Measurements from ENCODE around the gene SIRT2. TPM values are rescaled to one million over a fixed set of nuclear protein-coding genes. Genes with fewer than 3 reads are reported as not detected.

Gene SIRT2
- total RNA-seq, 1 donor from 2014 or later, result 28.3 TPM

DNA sequence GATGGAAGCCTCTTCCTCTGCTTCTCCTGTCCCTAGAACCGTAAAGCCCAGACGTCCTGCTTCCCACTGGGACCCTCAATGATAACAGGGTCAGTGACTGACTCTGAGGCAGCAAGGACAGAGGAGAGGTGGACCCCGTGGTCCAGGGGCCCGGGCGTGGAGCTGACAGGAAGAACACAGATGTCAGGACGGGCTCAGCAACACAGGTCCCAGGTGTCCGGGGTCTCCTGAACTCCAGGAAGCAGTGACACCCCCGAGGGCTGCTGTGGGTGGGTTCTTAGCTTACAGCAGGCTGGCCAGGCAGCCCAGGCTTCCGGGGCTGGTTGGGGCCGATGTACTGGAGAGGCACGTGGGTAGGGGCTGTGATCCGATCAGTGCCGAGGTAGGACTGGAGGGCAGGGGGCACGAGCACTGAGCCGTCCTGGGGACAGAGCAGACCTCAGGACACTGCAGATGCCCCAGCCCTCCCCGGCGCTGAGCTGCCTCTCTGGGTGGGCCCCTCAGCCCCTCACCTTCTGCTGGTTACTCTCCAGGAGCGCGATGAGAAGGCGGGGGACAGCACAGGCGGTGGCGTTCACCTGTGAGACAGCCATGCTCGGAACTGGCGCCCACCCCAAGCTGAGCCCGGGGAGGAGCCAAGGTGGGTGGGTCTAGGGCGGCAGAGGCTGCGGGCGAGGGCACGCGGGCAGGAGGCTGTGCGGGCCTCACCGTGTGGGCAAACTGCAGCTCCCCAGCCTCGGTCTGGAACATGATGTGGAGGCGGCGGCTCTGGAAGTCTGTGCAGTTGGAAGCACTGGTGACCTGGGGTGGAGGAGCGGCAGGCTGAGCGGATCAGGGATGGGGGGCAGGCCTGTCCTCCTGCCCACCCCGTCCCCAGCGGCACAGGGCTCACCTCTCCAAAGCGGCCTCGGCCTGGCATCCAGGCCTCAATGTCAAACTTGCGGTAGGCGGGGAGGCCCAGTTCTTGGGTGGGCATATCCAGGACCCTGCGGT is 16.2 kb upstream of the SIRT2 start:
- no peak overlapping the region for H3K27ac Mint-ChIP-seq
- H3K27me3 Mint-ChIP-seq (ENCODE audit: insufficient read depth), result no peaks in the 10 kb centered on the region
- H3K4me1 Mint-ChIP-seq (ENCODE audit: low read depth), result peaks cover 8% of the 10 kb centered on the region
- no peak overlapping the region for H3K4me3 Mint-ChIP-seq
- H3K36me3 Mint-ChIP-seq (ENCODE audit: low read depth), result peaks cover 3% of the 10 kb centered on the region
- no peaks in the 10 kb centered on the region for H3K9me3 Mint-ChIP-seq
- no peak for DNase-seq (ENCODE audit: low spot score)
- intact Hi-C loops (cut with micrococcal nuclease), result no loop called here

DNA sequence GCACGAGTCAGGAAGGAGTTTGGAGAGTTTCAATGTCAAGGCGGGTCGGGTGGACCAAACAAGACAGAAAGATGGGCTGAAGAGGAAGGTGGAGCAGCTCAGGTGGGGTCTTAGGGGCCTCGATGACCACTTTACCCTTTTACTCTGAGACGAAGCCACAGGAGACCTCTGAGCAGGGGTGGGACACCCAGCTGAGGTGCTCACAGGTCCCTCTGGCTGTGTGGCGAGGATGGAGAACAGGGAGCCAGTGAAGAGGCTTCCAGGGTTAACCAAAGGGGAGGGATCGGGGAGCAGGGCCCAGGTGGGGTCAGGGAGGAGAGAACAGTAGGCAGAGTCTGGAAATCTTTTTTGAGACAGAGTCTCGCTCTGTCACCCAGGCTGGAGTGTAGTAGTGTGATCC is 14.5 kb upstream of the SIRT2 start:
- no peaks in the 10 kb centered on the region for H3K27me3 Mint-ChIP-seq (ENCODE audit: insufficient read depth)
- no peak for DNase-seq (ENCODE audit: low spot score)
- H3K27ac Mint-ChIP-seq, result no peak overlapping the region
- no peak overlapping the region for H3K4me3 Mint-ChIP-seq
- peaks cover 4% of the 10 kb centered on the region for H3K36me3 Mint-ChIP-seq (ENCODE audit: low read depth)
- H3K9me3 Mint-ChIP-seq, result no peaks in the 10 kb centered on the region
- H3K4me1 Mint-ChIP-seq (ENCODE audit: low read depth), result peaks cover 8% of the 10 kb centered on the region
- intact Hi-C loops (cut with micrococcal nuclease), result no loop called here

DNA sequence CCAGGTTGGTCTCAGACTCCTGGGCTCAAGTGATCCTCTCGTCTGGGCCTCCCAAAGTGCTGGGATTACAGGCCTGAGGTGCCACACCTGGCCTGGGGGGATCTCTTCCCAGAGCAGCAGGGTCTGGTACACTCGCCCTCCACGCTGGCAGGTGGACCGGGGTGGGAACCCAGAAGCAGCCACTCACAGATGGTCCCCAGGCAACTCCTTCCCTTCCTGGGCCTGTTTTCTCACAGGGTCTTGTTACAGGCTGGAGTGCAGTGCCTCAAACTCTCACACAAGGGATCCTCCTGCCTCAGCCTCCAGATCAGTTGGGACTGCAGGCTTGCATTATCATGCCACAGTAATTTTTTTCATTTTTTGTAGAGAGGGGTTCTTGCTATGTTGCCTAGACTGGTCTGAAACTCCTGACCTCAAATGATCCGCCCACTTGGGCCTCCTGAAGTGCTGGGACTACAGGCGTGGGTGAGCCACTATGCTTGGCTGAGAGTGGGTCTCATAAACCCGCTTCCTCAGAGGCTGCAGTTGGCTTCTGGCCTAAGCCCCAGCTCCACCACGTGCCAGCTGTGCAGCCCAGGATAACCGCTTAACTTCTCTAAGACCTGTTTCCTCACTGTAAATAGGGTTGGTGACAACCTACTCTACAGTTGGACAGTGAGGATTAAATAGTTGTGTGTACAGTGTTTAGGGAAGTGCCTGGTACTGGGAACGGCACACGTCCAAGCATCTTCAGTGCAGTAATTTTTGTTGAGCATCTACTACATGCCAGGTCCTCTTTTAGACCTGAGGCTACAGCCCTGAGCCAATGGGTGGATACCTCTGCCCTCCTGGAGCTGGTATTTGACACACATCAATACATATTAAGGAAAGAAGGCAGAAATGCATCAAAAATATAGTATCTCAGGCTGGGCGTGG is 13.4 kb upstream of the SIRT2 start:
- Mint-ChIP-seq H3K27ac (peak overlapping the region; percentile 61), H3K4me3 (no peak overlapping the region), H3K27me3 (ENCODE audit: insufficient read depth) (no peaks in the 10 kb centered on the region), H3K9me3 (no peaks in the 10 kb centered on the region), H3K4me1 (ENCODE audit: low read depth) (peaks cover 9% of the 10 kb centered on the region), H3K36me3 (ENCODE audit: low read depth) (peaks cover 10% of the 10 kb centered on the region)
- intact Hi-C loops (cut with micrococcal nuclease), result no loop called here
- DNase-seq (ENCODE audit: low spot score), result no peak

DNA sequence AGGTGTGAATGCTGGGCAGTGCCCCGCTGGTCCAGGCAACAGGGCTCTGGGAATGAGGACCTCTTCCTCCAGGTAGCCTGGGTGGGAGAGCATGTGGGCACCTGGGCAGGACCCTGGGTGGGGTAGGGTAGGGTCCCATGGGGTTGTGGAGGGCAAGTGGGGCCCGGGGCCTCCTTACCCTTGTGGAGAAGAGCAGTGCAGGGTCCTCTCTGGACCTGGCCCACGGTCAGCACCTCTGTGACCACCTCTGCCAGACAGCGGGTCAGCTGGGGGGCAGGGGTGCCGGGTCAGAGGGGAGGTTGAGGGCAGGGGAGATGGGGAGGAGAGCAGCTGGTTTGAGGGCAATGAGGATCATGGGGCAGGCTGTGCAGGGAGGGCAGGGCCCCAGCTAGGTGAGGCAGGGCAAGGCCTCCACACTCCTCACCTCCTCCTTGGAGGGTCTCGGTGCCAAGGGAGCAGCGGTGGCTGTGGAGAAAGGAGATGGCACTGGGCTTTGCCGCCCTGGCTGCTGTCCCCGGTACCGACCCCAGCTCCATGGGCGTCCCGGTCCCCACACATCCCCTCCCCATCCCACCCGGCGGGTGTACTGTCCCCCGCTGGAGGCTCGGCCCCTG is 12.1 kb upstream of the SIRT2 start:
- Mint-ChIP-seq H3K4me1 (ENCODE audit: low read depth) (peaks cover 12% of the 10 kb centered on the region), H3K9me3 (no peaks in the 10 kb centered on the region), H3K27me3 (ENCODE audit: insufficient read depth) (no peaks in the 10 kb centered on the region), H3K4me3 (no peak overlapping the region), H3K36me3 (ENCODE audit: low read depth) (peaks cover 19% of the 10 kb centered on the region), H3K27ac (no peak overlapping the region)
- DNase-seq (ENCODE audit: low spot score), result no peak
- intact Hi-C loops (cut with micrococcal nuclease), result no loop called here

DNA sequence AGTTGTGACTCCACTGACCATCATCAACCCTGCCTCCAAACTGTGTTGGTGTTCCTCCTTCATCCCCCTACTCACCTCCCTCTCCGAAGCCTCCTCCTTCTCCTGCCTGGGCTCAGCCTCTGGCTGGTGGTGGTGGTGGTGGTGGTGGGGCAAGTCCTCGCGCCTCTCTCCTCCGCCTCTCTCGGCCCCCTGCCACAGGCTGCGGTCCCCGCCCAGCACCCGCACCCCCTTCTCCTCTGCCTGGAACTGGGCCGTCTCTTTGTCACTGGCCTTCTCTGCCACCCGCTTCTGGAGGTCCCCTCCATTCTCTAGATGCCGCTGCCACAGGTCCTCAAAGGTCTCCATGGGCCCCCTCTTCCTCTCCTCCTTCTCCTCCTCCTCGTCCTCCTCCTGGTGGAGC is 11.1 kb upstream of the SIRT2 start:
- no peak for DNase-seq (ENCODE audit: low spot score)
- Mint-ChIP-seq H3K4me3 (no peak overlapping the region), H3K27me3 (ENCODE audit: insufficient read depth) (no peaks in the 10 kb centered on the region), H3K4me1 (ENCODE audit: low read depth) (peaks cover 12% of the 10 kb centered on the region), H3K9me3 (no peaks in the 10 kb centered on the region), H3K36me3 (ENCODE audit: low read depth) (peaks cover 23% of the 10 kb centered on the region), H3K27ac (no peak overlapping the region)
- intact Hi-C loops (cut with micrococcal nuclease), result no loop called here

DNA sequence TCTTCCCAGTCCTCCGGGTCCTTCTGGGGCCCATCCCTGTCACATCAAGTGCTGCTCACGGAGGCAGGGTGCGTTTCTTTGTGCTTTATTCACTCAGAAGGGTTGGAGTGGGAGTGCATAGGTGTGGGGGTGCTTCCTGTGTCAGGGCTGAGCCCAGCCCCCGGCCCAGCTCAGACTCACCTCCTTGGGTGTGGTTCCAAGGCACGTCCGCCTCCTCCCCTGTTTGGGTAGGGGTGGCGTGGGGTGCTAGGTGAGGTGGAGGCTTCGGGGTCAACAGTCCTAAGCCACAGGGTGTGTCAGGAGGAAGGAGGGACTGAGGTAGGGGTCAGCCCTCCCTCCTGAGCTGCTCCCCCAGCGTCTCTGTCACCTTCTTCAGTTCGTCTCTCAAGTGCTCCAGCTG is 9.5 kb upstream of the SIRT2 start:
- Mint-ChIP-seq H3K4me3 (no peak overlapping the region), H3K27me3 (ENCODE audit: insufficient read depth) (no peaks in the 10 kb centered on the region), H3K4me1 (ENCODE audit: low read depth) (peaks cover 18% of the 10 kb centered on the region), H3K27ac (no peak overlapping the region), H3K9me3 (no peaks in the 10 kb centered on the region), H3K36me3 (ENCODE audit: low read depth) (peaks cover 35% of the 10 kb centered on the region)
- DNase-seq (ENCODE audit: low spot score), result no peak
- intact Hi-C loops (cut with micrococcal nuclease), result no loop called here

DNA sequence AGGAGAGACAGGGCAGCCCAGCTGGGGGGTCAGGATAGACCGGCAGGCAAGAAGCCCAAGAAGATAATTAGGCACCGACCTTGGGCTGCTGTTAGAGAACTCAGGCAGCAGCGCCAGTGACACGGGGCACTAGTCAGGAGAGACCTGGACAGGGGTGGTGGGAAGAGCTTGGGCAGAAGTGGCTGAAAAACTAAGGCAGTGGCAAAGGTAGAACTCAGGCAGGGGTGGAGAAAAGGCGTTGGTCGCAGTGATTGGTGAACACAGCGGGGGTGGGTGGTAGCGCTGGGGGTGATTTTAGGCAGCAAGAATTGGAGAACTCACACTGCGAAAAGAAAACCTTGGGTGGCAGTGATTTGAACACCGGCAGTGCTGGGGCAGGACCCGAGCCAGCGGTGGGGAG is 8.3 kb upstream of the SIRT2 start:
- intact Hi-C loops (cut with micrococcal nuclease), result no loop called here
- H3K27ac Mint-ChIP-seq, result peak overlapping the region; percentile 49
- no peaks in the 10 kb centered on the region for H3K27me3 Mint-ChIP-seq (ENCODE audit: insufficient read depth)
- no peak for DNase-seq (ENCODE audit: low spot score)
- H3K4me3 Mint-ChIP-seq, result no peak overlapping the region
- no peaks in the 10 kb centered on the region for H3K9me3 Mint-ChIP-seq
- peaks cover 39% of the 10 kb centered on the region for H3K36me3 Mint-ChIP-seq (ENCODE audit: low read depth)
- H3K4me1 Mint-ChIP-seq (ENCODE audit: low read depth), result peaks cover 12% of the 10 kb centered on the region

DNA sequence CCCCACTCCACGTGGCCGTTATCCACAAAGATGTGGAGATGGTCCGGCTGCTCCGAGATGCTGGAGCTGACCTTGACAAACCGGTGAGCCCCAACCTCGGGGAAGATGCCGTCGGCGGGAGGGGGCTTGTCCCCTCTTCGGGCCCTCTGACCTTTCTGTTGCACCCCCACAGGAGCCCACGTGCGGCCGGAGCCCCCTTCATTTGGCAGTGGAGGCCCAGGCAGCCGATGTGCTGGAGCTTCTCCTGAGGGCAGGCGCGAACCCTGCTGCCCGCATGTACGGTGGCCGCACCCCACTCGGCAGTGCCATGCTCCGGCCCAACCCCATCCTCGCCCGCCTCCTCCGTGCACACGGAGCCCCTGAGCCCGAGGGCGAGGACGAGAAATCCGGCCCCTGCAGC is 7.8 kb upstream of the SIRT2 start:
- Mint-ChIP-seq H3K9me3 (no peaks in the 10 kb centered on the region), H3K4me1 (ENCODE audit: low read depth) (peaks cover 10% of the 10 kb centered on the region), H3K27me3 (ENCODE audit: insufficient read depth) (no peaks in the 10 kb centered on the region), H3K27ac (no peak overlapping the region), H3K4me3 (no peak overlapping the region), H3K36me3 (ENCODE audit: low read depth) (peaks cover 39% of the 10 kb centered on the region)
- intact Hi-C loops (cut with micrococcal nuclease), result no loop called here
- no peak for DNase-seq (ENCODE audit: low spot score)

DNA sequence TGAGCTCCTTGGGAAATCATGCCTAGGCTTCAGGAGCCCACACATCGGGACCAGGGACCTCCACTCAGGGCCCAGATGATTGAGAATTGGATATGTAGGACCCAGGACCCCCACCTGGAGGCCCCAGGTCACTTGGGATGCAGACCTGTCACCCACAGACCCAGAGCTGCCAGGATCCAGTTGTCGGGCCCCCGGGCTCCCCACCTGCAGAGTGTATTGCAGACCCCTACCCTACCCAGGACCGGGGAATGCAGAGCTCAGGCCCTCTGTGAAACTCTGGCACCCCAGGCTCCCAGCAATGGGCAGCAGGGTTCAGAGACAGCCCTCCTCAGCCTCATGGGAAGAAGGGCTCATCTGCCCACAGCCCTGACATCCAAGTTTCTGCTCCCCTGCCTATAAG is 6.2 kb upstream of the SIRT2 start:
- H3K4me3 Mint-ChIP-seq, result no peak overlapping the region
- intact Hi-C loops (cut with micrococcal nuclease), result no loop called here
- peaks cover 23% of the 10 kb centered on the region for H3K4me1 Mint-ChIP-seq (ENCODE audit: low read depth)
- no peak overlapping the region for H3K27ac Mint-ChIP-seq
- H3K9me3 Mint-ChIP-seq, result no peaks in the 10 kb centered on the region
- no peaks in the 10 kb centered on the region for H3K27me3 Mint-ChIP-seq (ENCODE audit: insufficient read depth)
- DNase-seq (ENCODE audit: low spot score), result no peak
- peaks cover 37% of the 10 kb centered on the region for H3K36me3 Mint-ChIP-seq (ENCODE audit: low read depth)

DNA sequence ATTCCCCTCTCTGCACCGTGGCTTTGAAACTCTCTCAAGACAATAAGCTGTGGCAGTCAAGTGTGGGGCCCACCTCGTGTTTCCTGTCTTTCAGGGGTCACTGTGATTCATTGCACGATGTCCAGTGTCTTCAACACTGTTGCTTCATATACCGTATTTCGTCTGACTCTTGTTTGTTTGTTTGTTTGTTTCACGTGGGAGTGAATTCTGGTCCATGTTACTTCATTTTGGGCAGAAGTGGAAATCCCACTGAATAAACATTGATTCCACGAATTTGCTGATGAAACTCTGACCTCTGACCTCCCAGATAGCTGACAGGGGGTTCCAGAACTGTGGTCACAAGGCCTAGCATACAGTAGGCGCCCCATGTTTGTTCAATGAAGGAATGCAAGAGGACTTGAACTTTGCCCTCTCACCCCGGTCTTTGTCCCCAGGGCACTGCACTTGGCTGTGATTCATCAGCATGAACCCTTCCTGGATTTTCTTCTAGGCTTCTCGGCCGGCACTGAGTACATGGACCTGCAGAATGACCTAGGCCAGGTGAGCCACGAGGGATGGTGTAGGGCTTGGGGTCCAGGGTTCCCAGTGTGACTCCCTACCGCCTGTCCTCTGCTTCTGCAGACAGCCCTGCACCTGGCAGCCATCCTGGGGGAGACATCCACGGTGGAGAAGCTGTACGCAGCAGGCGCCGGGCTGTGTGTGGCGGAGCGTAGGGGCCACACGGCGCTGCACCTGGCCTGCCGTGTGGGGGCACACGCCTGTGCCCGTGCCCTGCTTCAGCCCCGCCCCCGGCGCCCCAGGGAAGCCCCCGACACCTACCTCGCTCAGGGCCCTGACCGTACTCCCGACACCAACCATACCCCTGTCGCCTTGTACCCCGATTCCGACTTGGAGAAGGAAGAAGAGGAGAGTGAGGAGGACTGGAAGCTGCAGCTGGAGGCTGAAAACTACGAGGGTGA is 5.4 kb upstream of the SIRT2 start:
- peaks cover 36% of the 10 kb centered on the region for H3K36me3 Mint-ChIP-seq (ENCODE audit: low read depth)
- H3K4me3 Mint-ChIP-seq, result no peak overlapping the region
- H3K27ac Mint-ChIP-seq, result no peak overlapping the region

DNA sequence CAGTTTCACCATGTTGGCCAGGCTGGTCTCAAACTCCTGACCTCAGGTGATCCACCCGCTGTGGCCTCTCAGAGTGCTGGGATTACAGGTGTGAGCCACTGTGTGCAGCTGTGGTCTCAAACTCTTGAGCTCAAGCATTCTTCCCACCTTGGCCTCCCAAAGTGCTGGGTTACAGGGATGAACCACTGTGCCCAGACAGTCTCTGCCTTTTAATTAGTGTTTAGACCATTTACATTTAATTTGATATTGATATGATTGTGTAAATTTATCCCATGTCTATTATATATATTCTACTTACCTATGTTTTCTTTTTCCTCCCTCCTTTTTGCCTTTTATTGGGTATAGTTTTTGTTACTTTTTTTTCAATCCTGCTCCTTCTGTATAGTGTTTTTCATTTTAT is 2.3 kb upstream of the SIRT2 start:
- intact Hi-C loops (cut with micrococcal nuclease), result loop anchor here (1.0 kb wide), 1 partner anchor 51 kb away; no protein-coding TSS in a partner anchor
- Mint-ChIP-seq H3K36me3 (ENCODE audit: low read depth) (peaks cover 24% of the 10 kb centered on the region), H3K9me3 (no peaks in the 10 kb centered on the region), H3K27me3 (ENCODE audit: insufficient read depth) (no peaks in the 10 kb centered on the region), H3K4me3 (peak overlapping the region; percentile 72), H3K4me1 (ENCODE audit: low read depth) (peaks cover 42% of the 10 kb centered on the region), H3K27ac (no peak overlapping the region)
- no peak for DNase-seq (ENCODE audit: low spot score)

More for the DNA sequence above, 5.4 kb upstream of the SIRT2 start:
- intact Hi-C loops (cut with micrococcal nuclease), result no loop called here
- DNase-seq (ENCODE audit: low spot score), result no peak
- Mint-ChIP-seq H3K4me1 (ENCODE audit: low read depth) (peaks cover 25% of the 10 kb centered on the region), H3K9me3 (no peaks in the 10 kb centered on the region), H3K27me3 (ENCODE audit: insufficient read depth) (no peaks in the 10 kb centered on the region)

DNA sequence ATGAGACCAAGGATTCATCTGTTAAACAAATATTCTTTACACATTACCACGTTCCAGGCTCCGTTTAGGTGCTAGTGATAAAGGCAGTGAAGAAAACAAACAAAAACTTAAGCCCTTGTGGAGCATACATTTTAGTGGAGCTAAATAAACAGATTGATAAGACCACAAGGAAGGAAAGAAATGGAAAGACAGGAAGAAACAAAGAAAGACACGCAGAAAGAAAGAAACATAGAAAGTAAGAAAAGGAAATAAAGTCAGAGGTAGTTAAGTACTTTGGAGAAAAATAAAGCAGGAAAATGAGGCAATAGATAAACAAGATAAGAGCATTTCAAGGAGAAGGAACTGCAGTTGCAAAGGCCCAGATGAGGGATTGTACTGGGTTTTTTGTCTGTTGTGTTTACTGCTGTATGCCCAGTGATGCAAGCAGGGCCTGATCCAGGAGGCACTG is 1.3 kb upstream of the SIRT2 start:
- no peak for DNase-seq (ENCODE audit: low spot score)
- intact Hi-C loops (cut with micrococcal nuclease), result loop anchor here (1.0 kb wide), 1 partner anchor 52 kb away; no protein-coding TSS in a partner anchor
- Mint-ChIP-seq H3K4me3 (peak overlapping the region; percentile 93), H3K27ac (peak overlapping the region; percentile 87), H3K27me3 (ENCODE audit: insufficient read depth) (no peaks in the 10 kb centered on the region), H3K36me3 (ENCODE audit: low read depth) (peaks cover 22% of the 10 kb centered on the region), H3K9me3 (no peaks in the 10 kb centered on the region), H3K4me1 (ENCODE audit: low read depth) (peaks cover 42% of the 10 kb centered on the region)

Measured in activated T-helper 1 cell treated with anti-CD3 and anti-CD28 coated beads, Interleukin-12 subunit alpha, Interleukin-12 subunit beta, Interleukin-2, Interleukin-4 antibody, amounts not matched to agents 30 ng/mL and 10 ng/mL and 1 ng/mL, durations not matched to agents 14 hours and 24 hours and 36 hours (primary cell).